Gastrocnemius medialis (tissue), 4 donors: ENCODE measurements around the gene FCHSD2.

Source experiments
- POLR2A ChIP-seq, 2 donors: fragments of 450-650 bp; IDR thresholded peaks; one replicate each; pipeline ENCODE4 v1.6.1; 2017; ENCODE audit warnings: antibody characterized with exemption in 2 of 2, mild to moderate bottlenecking in 2 of 2, moderate library complexity in 2 of 2
- TF ChIP-seq, protein P1 (sequence below), 5 experiments: fragments of 450-650 bp in 3 of 5; fragments of 200-600 bp in 2 of 5; sonication (generic) in 2 of 5; IDR thresholded peaks in 4 of 5; conservative IDR thresholded peaks in 1 of 5; 1 replicate in 4 of 5; 2 replicates in 1 of 5; pipeline ENCODE4 v1.5.1; 2016 to 2019; ENCODE audit warnings: antibody characterized with exemption in 5 of 5, mild to moderate bottlenecking in 3 of 5, moderate library complexity in 3 of 5

DNA sequence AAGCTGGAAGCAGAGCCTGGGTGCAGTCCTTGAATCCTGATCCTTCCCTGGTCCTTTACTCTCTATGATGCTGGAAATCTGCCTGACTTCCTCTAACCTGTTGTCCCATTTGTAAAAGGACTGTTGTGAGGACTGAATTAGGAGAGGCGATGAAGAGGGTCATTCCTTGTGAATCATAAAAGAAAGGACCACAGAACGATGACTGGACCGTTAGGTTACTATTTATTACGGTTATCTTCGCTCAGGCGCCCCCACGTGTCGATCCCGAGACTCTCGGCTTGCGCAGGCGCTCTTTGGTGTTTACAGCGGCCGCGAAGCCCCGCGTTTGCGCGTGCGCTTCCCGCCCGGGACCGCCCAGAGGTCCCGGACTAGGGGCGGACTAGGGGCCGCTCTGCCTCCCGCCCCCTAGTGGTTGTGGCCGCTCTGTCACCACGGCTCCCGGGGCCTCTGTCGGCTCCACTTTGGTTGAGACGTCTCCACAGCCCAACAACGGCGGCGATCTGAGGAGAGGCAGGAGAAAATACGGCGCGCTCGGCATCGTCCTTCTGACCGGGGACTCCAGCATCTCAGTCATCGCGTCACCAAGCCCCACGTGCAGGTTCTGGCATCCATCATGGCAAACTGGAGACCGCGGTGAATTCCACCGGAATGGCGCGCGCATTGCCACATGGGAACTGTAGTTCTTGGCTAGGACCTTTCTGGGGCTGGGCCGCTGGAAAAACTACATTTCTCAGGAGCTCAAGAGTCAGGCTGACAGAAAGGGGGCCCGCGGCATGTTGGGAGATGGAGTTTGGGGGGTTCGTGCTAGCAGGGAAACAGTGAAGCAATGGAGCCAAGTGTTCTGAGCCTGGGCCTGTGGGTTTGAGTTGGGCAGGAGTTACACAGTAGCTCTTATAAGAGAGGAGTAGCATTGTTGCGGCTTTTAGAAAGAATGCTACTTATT is 348.4 kb downstream of the FCHSD2 start, which contains the start of gene STARD10:
- peak in 1 of 2 donors; percentile 69 for TF ChIP-seq POLR2A (IDR thresholded peaks at IDR 0.05)
- TF ChIP-seq, protein P1, sequence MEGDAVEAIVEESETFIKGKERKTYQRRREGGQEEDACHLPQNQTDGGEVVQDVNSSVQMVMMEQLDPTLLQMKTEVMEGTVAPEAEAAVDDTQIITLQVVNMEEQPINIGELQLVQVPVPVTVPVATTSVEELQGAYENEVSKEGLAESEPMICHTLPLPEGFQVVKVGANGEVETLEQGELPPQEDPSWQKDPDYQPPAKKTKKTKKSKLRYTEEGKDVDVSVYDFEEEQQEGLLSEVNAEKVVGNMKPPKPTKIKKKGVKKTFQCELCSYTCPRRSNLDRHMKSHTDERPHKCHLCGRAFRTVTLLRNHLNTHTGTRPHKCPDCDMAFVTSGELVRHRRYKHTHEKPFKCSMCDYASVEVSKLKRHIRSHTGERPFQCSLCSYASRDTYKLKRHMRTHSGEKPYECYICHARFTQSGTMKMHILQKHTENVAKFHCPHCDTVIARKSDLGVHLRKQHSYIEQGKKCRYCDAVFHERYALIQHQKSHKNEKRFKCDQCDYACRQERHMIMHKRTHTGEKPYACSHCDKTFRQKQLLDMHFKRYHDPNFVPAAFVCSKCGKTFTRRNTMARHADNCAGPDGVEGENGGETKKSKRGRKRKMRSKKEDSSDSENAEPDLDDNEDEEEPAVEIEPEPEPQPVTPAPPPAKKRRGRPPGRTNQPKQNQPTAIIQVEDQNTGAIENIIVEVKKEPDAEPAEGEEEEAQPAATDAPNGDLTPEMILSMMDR (IDR thresholded peaks at IDR 0.05 in 4 of 5, conservative IDR thresholded peaks at IDR 0.05 in 1 of 5): peak; percentile 98 to 100 (median 99)
